ENCODE data around the gene DDX56.

DDX56 gene

DNA sequence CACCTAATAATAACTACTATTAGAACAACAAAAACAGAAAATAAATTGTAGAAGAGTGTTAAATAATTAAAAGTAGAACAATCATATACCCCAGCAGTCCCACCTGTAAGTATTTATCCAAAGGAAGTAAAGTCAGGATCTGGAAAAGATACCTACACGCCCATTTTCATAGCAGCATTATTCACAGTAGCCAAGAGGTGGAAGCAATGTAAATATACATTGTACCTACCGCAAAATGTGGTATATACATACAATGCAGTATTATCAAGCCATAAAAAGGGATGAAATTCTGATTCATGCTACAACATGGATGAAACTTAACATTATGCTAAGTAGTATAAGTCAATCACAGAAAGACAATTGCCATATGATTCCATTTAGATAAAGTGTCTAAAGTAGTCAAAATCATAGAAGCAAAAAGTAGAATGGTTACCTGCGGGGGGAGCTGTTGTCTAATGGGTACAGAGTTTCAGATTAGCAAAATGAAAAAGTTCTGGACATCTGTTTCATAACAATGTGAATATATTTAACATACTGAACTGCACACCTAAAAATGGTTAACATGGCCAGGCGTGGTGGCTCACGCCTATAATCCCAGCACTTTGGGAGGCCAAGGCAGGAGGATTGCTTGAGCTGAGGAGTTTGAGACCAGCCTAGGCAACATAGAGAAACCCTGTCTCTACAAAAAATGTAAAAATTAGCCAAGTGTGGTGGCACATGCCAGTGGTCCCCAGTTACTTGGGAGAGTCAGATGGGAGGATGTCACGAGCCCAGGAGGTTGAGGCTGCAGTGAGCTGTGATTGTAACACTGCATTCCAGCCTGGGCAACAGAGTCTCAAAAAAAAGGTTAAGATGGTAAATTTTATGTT is 14.4 kb upstream of the DDX56 start:
- no peak overlapping the region for H3K4me2 ChIP-seq (ENCODE audit: low read length)
- H3K27me3 ChIP-seq (ENCODE audit: control insufficient read depth, insufficient read depth, low read length), result no peaks in the 10 kb centered on the region
- no peaks in the 10 kb centered on the region for H3K36me3 ChIP-seq (ENCODE audit: insufficient read depth, low read length)
- peaks cover 1% of the 10 kb centered on the region for H3K4me1 ChIP-seq (ENCODE audit: control insufficient read depth, insufficient read depth, low read length)
- H3K9me3 ChIP-seq (replicated peaks; ENCODE audit: low read length), result no peaks in the 10 kb centered on the region
- no peak overlapping the region for H3K4me3 ChIP-seq (ENCODE audit: low read length)
- no peak overlapping the region for H3K9ac ChIP-seq (ENCODE audit: low read depth, low read length)

GRCh38 chr7:44583146-44583865 is 9.6 kb upstream of the DDX56 start:
- H3K9me3 ChIP-seq (replicated peaks; ENCODE audit: low read length), result no peaks in the 10 kb centered on the region
- H3K4me1 ChIP-seq (ENCODE audit: control insufficient read depth, insufficient read depth, low read length), result peaks cover 11% of the 10 kb centered on the region
- no peaks in the 10 kb centered on the region for H3K27me3 ChIP-seq (ENCODE audit: control insufficient read depth, insufficient read depth, low read length)
- H3K4me3 ChIP-seq (ENCODE audit: low read length), result peak overlapping the region; percentile 88
- H3K36me3 ChIP-seq (ENCODE audit: insufficient read depth, low read length), result peaks cover 19% of the 10 kb centered on the region
- H3K4me2 ChIP-seq (ENCODE audit: low read length), result peak overlapping the region; percentile 96
- peak overlapping the region; percentile 94 for H3K9ac ChIP-seq (ENCODE audit: low read depth, low read length)

DNA sequence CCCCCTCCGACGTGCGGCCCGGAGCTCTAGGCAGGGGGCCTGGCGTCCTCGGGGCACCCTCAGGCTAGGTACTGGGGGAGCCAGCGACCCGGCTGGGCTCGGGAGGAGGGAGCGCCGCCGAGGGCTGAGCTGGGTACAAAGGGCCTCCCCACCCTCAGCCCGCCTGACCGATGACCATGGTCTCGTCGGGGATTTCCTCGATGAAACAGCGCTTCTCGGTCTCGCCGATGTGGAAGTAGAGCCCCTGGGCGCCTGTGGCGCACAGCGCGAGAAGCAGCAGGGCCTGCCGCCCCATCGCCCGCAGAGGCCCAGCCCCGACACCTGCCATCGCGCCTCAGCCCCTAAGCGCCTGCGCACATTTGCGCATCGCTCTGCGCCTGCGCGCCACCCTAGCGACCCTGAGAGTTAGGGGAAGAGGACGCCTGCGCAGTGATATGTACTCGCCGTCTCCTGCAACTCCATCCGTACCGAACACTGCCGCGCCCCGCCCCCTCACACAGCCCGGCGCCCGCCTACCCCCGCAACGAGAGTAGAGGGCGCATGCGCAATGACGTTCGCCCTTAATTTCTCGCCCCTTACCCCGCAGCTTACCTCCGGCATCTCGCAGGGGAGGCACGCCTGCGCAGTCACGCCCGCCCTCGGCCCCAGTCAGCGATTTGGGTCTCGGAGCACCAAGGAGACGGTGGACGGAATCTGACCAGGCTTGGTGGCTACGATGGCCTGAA is 8.3 kb upstream of the DDX56 start, which contains the start of gene TMED4:
TMED4 (minus strand) TSS at position 353 of the 725 bp plus-strand sequence; CDS start at position 328, 25 bp downstream.
- Histone ChIP-seq H3K4me3 (ENCODE audit: low read length) (peak within 1 kb of the TSS; percentile 88), H3K4me1 (ENCODE audit: control insufficient read depth, insufficient read depth, low read length) (peaks cover 11% of the 10 kb centered on the region), H3K27me3 (ENCODE audit: control insufficient read depth, insufficient read depth, low read length) (no peaks in the 10 kb centered on the region), H3K4me2 (ENCODE audit: low read length) (peak within 1 kb of the TSS; percentile 96), H3K9ac (ENCODE audit: low read depth, low read length) (peak within 1 kb of the TSS; percentile 94), H3K9me3 (replicated peaks; ENCODE audit: low read length) (no peaks in the 10 kb centered on the region), H3K36me3 (ENCODE audit: insufficient read depth, low read length) (peaks cover 24% of the 10 kb centered on the region)

DNA sequence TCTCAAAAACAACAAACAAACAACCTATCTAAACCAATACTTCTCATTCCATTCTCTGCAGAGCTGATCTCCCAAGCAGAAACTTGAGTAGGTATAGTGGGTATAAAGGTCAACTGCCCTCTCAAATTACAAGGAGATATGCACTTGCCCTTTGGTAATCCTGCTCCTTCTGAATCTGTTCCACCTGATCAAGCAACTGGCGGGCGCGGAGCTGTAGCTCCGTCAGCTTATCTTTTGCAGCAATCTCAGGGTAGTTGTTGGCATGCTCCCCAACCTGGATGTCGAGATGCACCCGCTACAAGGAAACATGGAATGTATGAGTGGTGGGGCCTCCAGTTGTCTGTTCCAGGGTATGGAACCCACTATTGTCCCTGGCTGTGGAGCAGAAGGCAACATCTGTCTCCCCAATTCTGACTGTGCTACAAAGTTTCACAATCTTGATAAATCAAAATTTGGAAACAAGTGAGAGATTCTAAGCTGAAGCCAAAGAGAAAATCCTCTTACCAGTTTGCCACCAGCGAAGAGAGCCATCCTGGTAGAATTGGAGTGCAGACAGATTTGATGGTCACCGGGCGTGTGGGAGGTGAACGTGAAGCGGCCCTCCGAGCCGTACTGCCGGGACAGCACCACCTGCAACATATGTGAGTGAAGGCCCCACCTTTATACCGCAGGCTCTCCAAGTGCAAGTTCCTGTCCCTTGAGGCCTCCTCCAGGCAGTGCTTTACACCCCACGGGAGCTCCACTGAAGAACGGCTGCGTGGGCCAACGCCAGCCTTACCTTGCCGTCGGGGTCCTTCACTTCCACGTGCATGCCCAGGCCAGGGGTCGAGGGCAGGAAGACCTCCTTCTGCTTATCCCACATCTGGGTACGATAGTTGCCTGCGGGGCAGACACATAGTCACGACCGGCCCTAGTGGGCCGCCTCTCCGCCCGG is 7.5 kb upstream of the DDX56 start:
- Histone ChIP-seq H3K9me3 (replicated peaks; ENCODE audit: low read length) (no peaks in the 10 kb centered on the region), H3K4me1 (ENCODE audit: control insufficient read depth, insufficient read depth, low read length) (peaks cover 11% of the 10 kb centered on the region), H3K27me3 (ENCODE audit: control insufficient read depth, insufficient read depth, low read length) (no peaks in the 10 kb centered on the region), H3K36me3 (ENCODE audit: insufficient read depth, low read length) (peaks cover 24% of the 10 kb centered on the region), H3K4me3 (ENCODE audit: low read length) (peak overlapping the region; percentile 88), H3K4me2 (ENCODE audit: low read length) (peak overlapping the region; percentile 95), H3K9ac (ENCODE audit: low read depth, low read length) (peak overlapping the region; percentile 89)

DNA sequence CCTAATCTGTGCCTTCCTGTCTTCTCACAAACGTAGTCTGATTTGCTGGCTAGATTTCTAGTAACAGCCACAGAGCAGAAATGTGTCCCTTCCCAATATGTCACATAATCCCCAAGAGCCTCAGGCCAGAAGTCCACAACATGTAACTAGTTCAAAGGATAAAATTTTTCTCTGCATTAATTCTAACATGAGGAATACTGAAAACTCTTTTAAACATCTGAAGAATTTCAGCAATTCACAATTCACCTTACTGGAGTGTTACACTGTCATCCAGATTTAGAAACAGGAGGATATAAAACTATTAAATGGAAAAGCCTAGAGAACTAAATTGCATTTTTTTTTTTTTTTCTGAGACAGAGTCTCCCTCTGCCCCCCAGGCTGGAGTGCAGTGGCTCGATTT is 2.5 kb upstream of the DDX56 start:
- Histone ChIP-seq H3K27me3 (ENCODE audit: control insufficient read depth, insufficient read depth, low read length) (no peaks in the 10 kb centered on the region), H3K9me3 (replicated peaks; ENCODE audit: low read length) (no peaks in the 10 kb centered on the region), H3K9ac (ENCODE audit: low read depth, low read length) (no peak overlapping the region), H3K4me1 (ENCODE audit: control insufficient read depth, insufficient read depth, low read length) (peaks cover 21% of the 10 kb centered on the region), H3K36me3 (ENCODE audit: insufficient read depth, low read length) (peaks cover 49% of the 10 kb centered on the region), H3K4me2 (ENCODE audit: low read length) (no peak overlapping the region), H3K4me3 (ENCODE audit: low read length) (no peak overlapping the region)

DNA sequence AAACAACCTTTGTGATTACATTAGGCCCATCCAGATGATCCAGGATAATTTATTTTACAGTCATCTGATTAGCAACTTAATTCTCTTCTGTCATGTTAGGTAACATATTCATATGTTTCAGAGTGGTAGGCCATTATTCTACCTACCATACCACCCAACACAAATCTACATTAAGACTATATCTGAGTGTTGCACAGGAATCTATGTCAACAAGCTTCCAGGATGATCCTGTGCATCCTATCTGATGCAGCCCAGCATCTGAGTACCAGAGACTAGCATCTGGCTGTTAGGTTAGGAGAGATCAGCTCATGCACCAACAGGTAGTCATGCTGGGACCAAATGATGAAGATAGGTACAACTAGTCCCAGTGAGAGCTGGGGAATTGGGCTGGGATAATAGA is 1.3 kb upstream of the DDX56 start:
- peaks cover 57% of the 10 kb centered on the region for H3K36me3 ChIP-seq (ENCODE audit: insufficient read depth, low read length)
- H3K9ac ChIP-seq (ENCODE audit: low read depth, low read length), result peak overlapping the region; percentile 95
- H3K4me3 ChIP-seq (ENCODE audit: low read length), result peak overlapping the region; percentile 90
- no peaks in the 10 kb centered on the region for H3K27me3 ChIP-seq (ENCODE audit: control insufficient read depth, insufficient read depth, low read length)
- H3K4me1 ChIP-seq (ENCODE audit: control insufficient read depth, insufficient read depth, low read length), result peaks cover 16% of the 10 kb centered on the region
- peak overlapping the region; percentile 93 for H3K4me2 ChIP-seq (ENCODE audit: low read length)
- no peaks in the 10 kb centered on the region for H3K9me3 ChIP-seq (replicated peaks; ENCODE audit: low read length)

DNA sequence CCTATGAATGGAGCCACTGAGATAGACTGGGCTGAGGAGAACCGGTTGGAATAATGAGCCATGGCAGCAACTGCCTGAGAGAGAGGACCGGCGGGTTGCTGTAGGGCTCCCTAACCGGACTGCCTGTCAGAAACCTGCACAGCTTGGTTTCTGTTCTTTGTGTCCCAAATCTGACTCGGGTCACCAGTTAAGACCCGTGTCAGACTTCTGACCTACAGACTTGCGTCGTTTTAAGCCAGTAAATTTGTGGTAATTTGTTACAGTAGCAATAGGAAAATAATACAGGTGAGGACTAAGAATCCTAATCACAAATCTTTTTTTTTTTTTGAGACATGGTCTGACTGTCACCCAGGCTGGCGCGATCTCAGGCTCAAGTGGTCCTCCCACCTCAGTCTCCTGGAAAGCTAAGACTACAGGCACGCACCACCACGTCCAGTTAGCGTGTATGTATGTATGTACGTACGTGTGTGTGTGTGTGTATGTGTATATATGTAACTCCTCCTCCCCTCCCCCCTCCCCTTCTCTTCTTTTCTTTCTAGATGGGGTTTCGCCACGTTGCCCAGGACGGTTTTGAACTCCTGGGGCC is 672 bp upstream of the DDX56 start:
- Histone ChIP-seq H3K9ac (ENCODE audit: low read depth, low read length) (peak overlapping the region; percentile 95), H3K4me3 (ENCODE audit: low read length) (peak overlapping the region; percentile 90), H3K9me3 (replicated peaks; ENCODE audit: low read length) (no peaks in the 10 kb centered on the region), H3K4me1 (ENCODE audit: control insufficient read depth, insufficient read depth, low read length) (peaks cover 16% of the 10 kb centered on the region), H3K4me2 (ENCODE audit: low read length) (peak overlapping the region; percentile 93), H3K36me3 (ENCODE audit: insufficient read depth, low read length) (peaks cover 57% of the 10 kb centered on the region), H3K27me3 (ENCODE audit: control insufficient read depth, insufficient read depth, low read length) (no peaks in the 10 kb centered on the region)

GRCh38 chr7:44572771-44573170 is 937 bp downstream of the DDX56 start:
- Histone ChIP-seq H3K4me2 (ENCODE audit: low read length) (peak overlapping the region; percentile 93), H3K36me3 (ENCODE audit: insufficient read depth, low read length) (peaks cover 59% of the 10 kb centered on the region), H3K27me3 (ENCODE audit: control insufficient read depth, insufficient read depth, low read length) (no peaks in the 10 kb centered on the region), H3K4me3 (ENCODE audit: low read length) (peak overlapping the region; percentile 90), H3K4me1 (ENCODE audit: control insufficient read depth, insufficient read depth, low read length) (peaks cover 16% of the 10 kb centered on the region), H3K9me3 (replicated peaks; ENCODE audit: low read length) (no peaks in the 10 kb centered on the region), H3K9ac (ENCODE audit: low read depth, low read length) (peak overlapping the region; percentile 95)

DNA sequence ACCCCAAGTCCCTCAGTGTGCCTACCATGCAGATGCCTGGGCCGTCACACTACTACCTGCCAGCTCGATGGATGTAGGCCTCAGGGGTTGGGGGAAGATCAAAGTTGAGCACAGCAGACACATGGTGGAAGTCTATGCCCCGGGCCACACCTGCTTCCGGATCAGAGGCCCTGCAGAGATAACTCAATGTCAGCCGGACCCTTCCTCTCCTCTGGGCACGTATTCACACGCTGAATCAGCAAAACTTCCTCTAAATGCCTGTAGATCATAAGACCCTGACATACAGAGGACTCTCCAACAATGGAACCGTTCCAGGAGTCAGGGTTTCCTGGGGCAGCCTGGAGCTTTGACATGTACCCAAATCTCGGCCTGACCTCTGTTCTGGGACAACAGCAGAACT is 3.7 kb downstream of the DDX56 start:
- Histone ChIP-seq H3K27me3 (ENCODE audit: control insufficient read depth, insufficient read depth, low read length) (no peaks in the 10 kb centered on the region), H3K4me2 (ENCODE audit: low read length) (no peak overlapping the region), H3K9ac (ENCODE audit: low read depth, low read length) (no peak overlapping the region), H3K36me3 (ENCODE audit: insufficient read depth, low read length) (peaks cover 77% of the 10 kb centered on the region), H3K9me3 (replicated peaks; ENCODE audit: low read length) (no peaks in the 10 kb centered on the region), H3K4me3 (ENCODE audit: low read length) (no peak overlapping the region), H3K4me1 (ENCODE audit: control insufficient read depth, insufficient read depth, low read length) (peaks cover 15% of the 10 kb centered on the region)

DNA sequence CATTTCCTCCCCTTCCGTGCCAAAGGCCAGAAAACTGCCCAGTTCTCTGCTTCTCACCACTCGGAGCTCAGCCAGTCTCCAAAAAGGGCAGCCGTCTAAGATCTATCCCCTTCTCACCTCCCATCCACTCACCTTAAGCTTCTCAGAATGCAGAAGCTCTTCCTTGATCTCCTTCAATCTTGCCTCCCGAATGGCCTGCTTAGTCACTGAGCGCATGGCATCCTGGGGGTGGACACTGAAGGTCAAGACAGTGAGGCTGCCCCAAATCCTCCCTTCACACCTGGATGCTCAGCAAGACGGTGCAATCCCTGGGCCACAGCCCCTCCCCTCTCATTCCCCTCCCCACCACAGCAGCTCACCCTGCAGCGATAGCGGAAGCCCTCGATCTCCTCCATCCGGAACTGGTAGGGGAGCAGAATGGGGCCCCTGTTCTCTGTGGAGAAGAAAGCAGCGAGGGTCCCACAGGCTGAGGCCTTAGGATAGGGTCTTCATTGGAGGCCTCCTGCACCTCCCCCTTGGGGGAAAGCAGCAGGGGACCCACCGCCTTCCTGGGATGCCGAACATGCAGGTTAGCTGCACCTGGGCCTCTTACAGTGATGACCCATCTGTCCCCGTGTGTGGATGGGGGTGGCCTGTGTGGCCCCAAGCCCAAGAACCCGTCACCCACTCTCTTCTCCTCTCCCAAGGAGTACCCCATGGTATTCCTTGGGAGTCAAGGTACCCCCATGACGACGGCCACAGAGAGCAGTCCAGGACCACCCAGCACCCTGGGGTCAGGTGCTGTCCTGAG is 4.7 kb downstream of the DDX56 start:
- Histone ChIP-seq H3K9ac (ENCODE audit: low read depth, low read length) (no peak overlapping the region), H3K4me3 (ENCODE audit: low read length) (no peak overlapping the region), H3K4me2 (ENCODE audit: low read length) (no peak overlapping the region), H3K9me3 (replicated peaks; ENCODE audit: low read length) (no peaks in the 10 kb centered on the region), H3K4me1 (ENCODE audit: control insufficient read depth, insufficient read depth, low read length) (peaks cover 8% of the 10 kb centered on the region), H3K36me3 (ENCODE audit: insufficient read depth, low read length) (peaks cover 85% of the 10 kb centered on the region), H3K27me3 (ENCODE audit: control insufficient read depth, insufficient read depth, low read length) (no peaks in the 10 kb centered on the region)
